Neural crest cell (in vitro differentiated cells): ENCODE data around the gene PRSS1. TPM values are rescaled to one million over a fixed set of nuclear protein-coding genes. Genes with fewer than 3 reads are reported as not detected.

Source experiments
- DNase-seq: peaks from one replicate; pipeline ENCODE4 v3.0.0; 2021; ENCODE audit warnings: low read depth, mixed read lengths, low spot score
- H3K27ac Mint-ChIP-seq: one replicate; pipeline ENCODE4 v1.8.0; 2021; ENCODE audit warnings: mild to moderate bottlenecking, mixed read lengths; ENCODE audit not compliant: unreplicated experiment
- H3K27me3 Mint-ChIP-seq: 2 replicates; pipeline ENCODE4 v1.8.0; 2021; ENCODE audit warnings: low read depth, mild to moderate bottlenecking, mixed read lengths
- H3K36me3 Mint-ChIP-seq: 2 replicates; pipeline ENCODE4 v1.8.0; 2021; ENCODE audit warnings: low read depth, mild to moderate bottlenecking, mixed read lengths
- H3K4me1 Mint-ChIP-seq: 2 replicates; pipeline ENCODE4 v1.8.0; 2021; ENCODE audit warnings: mixed read lengths
- H3K4me3 Mint-ChIP-seq: one replicate; pipeline ENCODE4 v1.8.0; 2021; ENCODE audit warnings: mild to moderate bottlenecking, mixed read lengths
- H3K9me3 Mint-ChIP-seq: 2 replicates; pipeline ENCODE4 v1.8.0; 2021; ENCODE audit warnings: mixed read lengths
- CTCF ChIP-seq: fragments of 200-600 bp; sonication (generic); conservative IDR thresholded peaks from 2 replicates; pipeline ENCODE4 v1.5.0; 2021; ENCODE audit warnings: antibody characterized with exemption, mild to moderate bottlenecking
- total RNA-seq: library from RNA; stranded (reverse); gene quantifications from 2 replicates; pipeline ENCODE4 v1.2.1, GENCODE V29; 2021

The PRSS1 gene
- total RNA-seq, 1 donor from 2014 or later, result not detected

GRCh38 chr7:142799437-142799835 lies 50.2 kb downstream of the PRSS1 start:
- H3K4me3 Mint-ChIP-seq, result no peak overlapping the region
- peaks cover 8% of the 10 kb centered on the region for H3K4me1 Mint-ChIP-seq
- DNase-seq, result no peak
- no peaks in the 10 kb centered on the region for H3K9me3 Mint-ChIP-seq
- no peak overlapping the region for H3K27ac Mint-ChIP-seq
- no peaks in the 10 kb centered on the region for H3K36me3 Mint-ChIP-seq
- no peak for TF ChIP-seq CTCF
- peaks cover 92% of the 10 kb centered on the region for H3K27me3 Mint-ChIP-seq

GRCh38 chr7:142800088-142800487 lies 50.8 kb downstream of the PRSS1 start:
- H3K4me1 Mint-ChIP-seq, result peaks cover 8% of the 10 kb centered on the region
- no peaks in the 10 kb centered on the region for H3K36me3 Mint-ChIP-seq
- no peak for DNase-seq
- no peak overlapping the region for H3K27ac Mint-ChIP-seq
- H3K9me3 Mint-ChIP-seq, result no peaks in the 10 kb centered on the region
- H3K27me3 Mint-ChIP-seq, result peaks cover 92% of the 10 kb centered on the region
- H3K4me3 Mint-ChIP-seq, result no peak overlapping the region
- TF ChIP-seq CTCF, result no peak

DNA sequence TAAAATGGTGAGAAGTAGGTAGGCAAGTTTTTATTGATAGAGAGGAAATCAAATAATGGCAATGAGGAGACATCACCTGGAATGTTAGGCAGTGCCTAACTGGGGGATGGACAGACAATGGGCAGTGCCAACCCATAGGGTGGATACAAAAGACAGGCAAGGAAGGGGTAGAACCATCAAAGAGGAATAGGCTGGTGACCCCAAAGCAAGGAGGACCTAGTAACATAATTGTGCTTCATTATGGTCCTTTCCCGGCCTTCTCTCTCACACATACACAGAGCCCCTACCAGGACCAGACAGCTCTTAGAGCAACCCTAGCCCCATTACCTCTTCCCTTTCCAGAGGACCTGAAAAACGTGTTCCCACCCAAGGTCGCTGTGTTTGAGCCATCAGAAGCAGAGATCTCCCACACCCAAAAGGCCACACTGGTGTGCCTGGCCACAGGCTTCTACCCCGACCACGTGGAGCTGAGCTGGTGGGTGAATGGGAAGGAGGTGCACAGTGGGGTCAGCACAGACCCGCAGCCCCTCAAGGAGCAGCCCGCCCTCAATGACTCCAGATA lies 51.5 kb downstream of the PRSS1 start:
- peaks cover 91% of the 10 kb centered on the region for H3K27me3 Mint-ChIP-seq
- no peaks in the 10 kb centered on the region for H3K36me3 Mint-ChIP-seq
- no peak for TF ChIP-seq CTCF
- no peak for DNase-seq
- no peak overlapping the region for H3K27ac Mint-ChIP-seq
- H3K9me3 Mint-ChIP-seq, result no peaks in the 10 kb centered on the region
- H3K4me1 Mint-ChIP-seq, result peaks cover 8% of the 10 kb centered on the region
- H3K4me3 Mint-ChIP-seq, result no peak overlapping the region

DNA sequence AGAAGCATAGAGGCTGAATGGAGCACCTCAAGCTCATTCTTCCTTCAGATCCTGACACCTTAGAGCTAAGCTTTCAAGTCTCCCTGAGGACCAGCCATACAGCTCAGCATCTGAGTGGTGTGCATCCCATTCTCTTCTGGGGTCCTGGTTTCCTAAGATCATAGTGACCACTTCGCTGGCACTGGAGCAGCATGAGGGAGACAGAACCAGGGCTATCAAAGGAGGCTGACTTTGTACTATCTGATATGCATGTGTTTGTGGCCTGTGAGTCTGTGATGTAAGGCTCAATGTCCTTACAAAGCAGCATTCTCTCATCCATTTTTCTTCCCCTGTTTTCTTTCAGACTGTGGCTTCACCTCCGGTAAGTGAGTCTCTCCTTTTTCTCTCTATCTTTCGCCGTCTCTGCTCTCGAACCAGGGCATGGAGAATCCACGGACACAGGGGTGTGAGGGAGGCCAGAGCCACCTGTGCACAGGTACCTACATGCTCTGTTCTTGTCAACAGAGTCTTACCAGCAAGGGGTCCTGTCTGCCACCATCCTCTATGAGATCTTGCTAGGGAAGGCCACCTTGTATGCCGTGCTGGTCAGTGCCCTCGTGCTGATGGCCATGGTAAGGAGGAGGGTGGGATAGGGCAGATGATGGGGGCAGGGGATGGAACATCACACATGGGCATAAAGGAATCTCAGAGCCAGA lies 52.5 kb downstream of the PRSS1 start:
- H3K27me3 Mint-ChIP-seq, result peaks cover 90% of the 10 kb centered on the region
- no peak overlapping the region for H3K4me3 Mint-ChIP-seq
- peaks cover 8% of the 10 kb centered on the region for H3K4me1 Mint-ChIP-seq
- H3K36me3 Mint-ChIP-seq, result no peaks in the 10 kb centered on the region
- no peaks in the 10 kb centered on the region for H3K9me3 Mint-ChIP-seq
- no peak for TF ChIP-seq CTCF
- DNase-seq, result no peak
- no peak overlapping the region for H3K27ac Mint-ChIP-seq

- peaks cover 90% of the 10 kb centered on the region for H3K27me3 Mint-ChIP-seq
- H3K27ac Mint-ChIP-seq, result no peak overlapping the region
- DNase-seq, result no peak
- peaks cover 8% of the 10 kb centered on the region for H3K4me1 Mint-ChIP-seq
- no peaks in the 10 kb centered on the region for H3K36me3 Mint-ChIP-seq
- no peak for TF ChIP-seq CTCF
- H3K9me3 Mint-ChIP-seq, result no peaks in the 10 kb centered on the region
- H3K4me3 Mint-ChIP-seq, result no peak overlapping the region
Observed at GRCh38 chr7:142802301-142802700, 53.0 kb downstream of the PRSS1 start.

Other genes with a start within 250 kb of the PRSS1 start
- not detected in 2 replicates for gene PRSS2, start 21.5 kb downstream of the PRSS1 start, total RNA-seq
- 12.3 and 12.5 TPM in 2 replicates for gene EPHB6, start 105.6 kb downstream of the PRSS1 start, total RNA-seq
- gene TRPV6, start 136.3 kb downstream of the PRSS1 start, total RNA-seq, result 0.07 and 0.16 TPM in 2 replicates
- gene TRPV5, start 184.3 kb downstream of the PRSS1 start, total RNA-seq, result 0.07 TPM in 1 of 2 replicates, not detected in the other
- gene LLCFC1, start 190.0 kb downstream of the PRSS1 start, total RNA-seq, result not detected in 2 replicates
- gene KEL, start 212.9 kb downstream of the PRSS1 start, total RNA-seq, result 1.4 and 1.7 TPM in 2 replicates